ENCODE results near the gene DCAF11.
A peak's percentile ranks its signal among the peaks of the same experiment; 100 is the strongest.

The DCAF11 gene

DNA sequence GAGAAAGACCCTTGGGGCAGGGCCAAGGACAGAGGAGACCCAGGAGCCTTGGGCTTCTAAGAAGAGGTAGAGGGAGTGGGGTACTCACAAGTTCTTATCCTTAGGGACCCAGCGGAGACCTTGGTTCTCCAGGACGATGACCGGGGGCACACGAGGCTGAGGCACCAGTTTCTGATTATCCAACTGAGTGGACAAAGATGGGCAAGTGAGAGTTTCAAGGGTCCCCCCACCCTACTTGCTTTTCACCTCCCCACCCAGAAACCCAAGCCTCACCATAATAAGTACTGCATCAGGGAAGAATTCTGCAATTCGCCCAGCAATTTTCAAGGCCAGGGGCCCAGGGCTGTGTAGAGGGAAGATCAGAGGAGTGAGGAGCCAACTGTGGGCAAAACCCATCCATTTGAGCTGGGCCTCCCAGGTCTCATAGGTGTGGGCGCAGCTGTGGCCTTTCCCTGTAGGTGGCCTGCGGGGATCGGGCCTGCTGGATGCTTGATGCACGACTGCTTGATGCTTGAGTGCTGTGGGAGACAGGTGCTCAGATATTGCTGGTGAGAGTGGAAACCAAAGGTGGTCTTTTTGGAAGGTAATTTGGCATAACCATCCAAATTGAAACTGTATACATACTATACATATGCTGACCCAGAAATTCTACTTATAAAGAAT is 24.8 kb downstream of the DCAF11 start:
- DNase-seq (ENCODE audit: low spot score) = peak; percentile 53

GRCh38 chr14:24141097-24141880 is 26.7 kb downstream of the DCAF11 start, which contains the start of gene EMC9:
TSS of gene EMC9 (minus strand) at chr14:24141591. CDS start at chr14:24141304, 287 bp downstream.
- DNase-seq (ENCODE audit: low spot score) = peak; percentile 99

- no peak for DNase-seq (ENCODE audit: low spot score)
These were observed 28.9 kb downstream of the DCAF11 start for GRCh38 chr14:24143511-24143910.

DNA sequence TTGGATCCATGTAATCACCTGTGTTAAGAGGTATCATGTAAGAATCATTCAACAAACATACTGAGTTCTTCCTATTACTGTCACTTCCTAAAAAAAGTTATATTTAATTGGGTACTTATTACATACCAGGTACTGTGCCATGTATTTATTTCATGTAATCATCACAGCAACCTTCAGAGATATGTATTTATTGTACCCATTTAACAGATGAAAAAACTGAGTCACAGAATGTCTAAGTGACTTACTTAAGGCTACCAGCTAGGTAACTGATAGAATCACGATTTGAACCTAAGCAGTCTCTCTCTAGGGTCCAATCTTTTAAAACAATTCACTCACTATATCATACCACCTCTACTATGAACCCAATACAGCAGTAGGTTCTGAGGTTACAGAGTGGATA is 29.9 kb downstream of the DCAF11 start:
- no peak for DNase-seq (ENCODE audit: low spot score)

DNA sequence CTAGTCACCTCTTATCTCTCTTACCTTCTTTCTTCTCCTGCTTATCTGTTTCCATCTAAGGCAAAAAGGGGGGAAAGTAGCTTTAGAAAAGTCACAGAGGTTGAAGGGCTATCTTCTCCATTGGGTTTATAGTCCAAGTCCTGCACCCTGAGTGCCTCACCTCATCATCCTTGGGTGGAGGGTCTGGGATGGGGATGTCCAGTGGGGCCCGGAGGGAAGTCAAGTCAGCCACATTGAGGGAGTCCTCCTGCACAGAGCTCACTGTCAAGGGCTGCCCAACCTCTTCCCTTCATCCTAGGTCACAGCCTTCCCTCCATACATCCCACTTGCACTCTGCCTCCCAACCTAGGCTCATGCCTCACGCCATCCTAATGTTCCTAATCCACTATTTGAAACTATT is 30.6 kb downstream of the DCAF11 start:
- no peak for DNase-seq (ENCODE audit: low spot score)

- DNase-seq (ENCODE audit: low spot score) = no peak
These were observed 31.3 kb downstream of the DCAF11 start for GRCh38 chr14:24145690-24146452.

GRCh38 chr14:24146453-24146977 is 31.9 kb downstream of the DCAF11 start, which contains the start of gene PSME2:
TSS of gene PSME2 (minus strand) at chr14:24146610. CDS start at chr14:24146581, 29 bp downstream.
- DNase-seq (ENCODE audit: low spot score) = peak; percentile 96

- peak; percentile 90 for DNase-seq (ENCODE audit: low spot score)
These were observed 32.6 kb downstream of the DCAF11 start, which contains the start of gene RNF31 for GRCh38 chr14:24146978-24147760. TSS of gene RNF31 (plus strand) at chr14:24147498. CDS start at chr14:24147699, 201 bp downstream.

- DNase-seq (ENCODE audit: low spot score) = no peak
These were observed 33.3 kb downstream of the DCAF11 start for GRCh38 chr14:24147761-24148428.

- DNase-seq (ENCODE audit: low spot score) = no peak
These were observed 34.9 kb downstream of the DCAF11 start for GRCh38 chr14:24149302-24149969.

DNA sequence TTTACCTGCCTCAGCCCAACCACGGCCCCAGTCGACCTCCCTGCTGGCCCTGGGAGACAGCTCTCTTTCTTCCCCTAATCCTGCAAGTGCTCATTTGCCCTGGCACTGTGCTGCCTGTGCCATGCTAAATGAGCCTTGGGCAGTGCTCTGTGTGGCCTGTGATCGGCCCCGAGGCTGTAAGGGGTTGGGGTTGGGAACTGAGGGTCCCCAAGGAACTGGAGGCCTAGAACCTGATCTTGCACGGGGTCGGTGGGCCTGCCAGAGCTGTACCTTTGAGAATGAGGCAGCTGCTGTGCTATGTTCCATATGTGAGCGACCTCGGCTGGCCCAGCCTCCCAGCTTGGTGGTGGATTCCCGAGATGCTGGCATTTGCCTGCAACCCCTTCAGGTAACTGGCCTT is 35.5 kb downstream of the DCAF11 start:
- DNase-seq (ENCODE audit: low spot score) = no peak

GRCh38 chr14:24150567-24150966 is 36.0 kb downstream of the DCAF11 start:
- DNase-seq (ENCODE audit: low spot score) = no peak

DNA sequence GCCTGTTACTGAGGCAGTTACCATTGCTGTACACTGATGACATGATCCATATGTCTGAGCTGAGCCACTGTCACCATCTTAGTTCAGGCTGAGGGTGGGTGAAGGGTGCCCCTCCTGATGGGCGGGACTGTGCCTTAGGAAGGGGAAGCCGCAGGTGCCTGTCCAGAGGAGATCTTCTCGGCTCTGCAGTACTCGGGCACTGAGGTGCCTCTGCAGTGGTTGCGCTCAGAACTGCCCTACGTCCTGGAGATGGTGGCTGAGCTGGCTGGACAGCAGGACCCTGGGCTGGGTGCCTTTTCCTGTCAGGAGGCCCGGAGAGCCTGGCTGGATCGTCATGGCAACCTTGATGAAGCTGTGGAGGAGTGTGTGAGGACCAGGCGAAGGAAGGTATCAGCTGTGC is 36.4 kb downstream of the DCAF11 start:
- no peak for DNase-seq (ENCODE audit: low spot score)

DNA sequence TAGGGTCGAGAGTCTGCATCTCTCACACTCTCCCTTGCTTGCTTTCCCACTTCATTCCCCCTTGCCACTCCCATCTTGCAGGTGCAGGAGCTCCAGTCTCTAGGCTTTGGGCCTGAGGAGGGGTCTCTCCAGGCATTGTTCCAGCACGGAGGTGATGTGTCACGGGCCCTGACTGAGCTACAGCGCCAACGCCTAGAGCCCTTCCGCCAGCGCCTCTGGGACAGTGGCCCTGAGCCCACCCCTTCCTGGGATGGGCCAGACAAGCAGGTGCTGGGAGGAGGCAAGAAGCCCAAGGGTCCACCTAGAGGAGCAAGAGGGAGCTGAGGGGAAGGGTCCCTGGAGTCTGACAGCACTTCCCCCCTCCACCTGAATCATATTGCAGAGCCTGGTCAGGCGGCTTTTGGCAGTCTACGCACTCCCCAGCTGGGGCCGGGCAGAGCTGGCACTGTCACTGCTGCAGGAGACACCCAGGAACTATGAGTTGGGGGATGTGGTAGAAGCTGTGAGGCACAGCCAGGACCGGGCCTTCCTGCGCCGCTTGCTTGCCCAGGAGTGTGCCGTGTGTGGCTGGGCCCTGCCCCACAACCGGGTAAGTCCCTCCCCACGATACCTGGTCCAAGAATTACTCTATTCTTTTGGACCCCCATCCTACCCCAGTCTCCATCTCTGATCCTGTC is 37.0 kb downstream of the DCAF11 start:
- DNase-seq (ENCODE audit: low spot score) = no peak

- DNase-seq (ENCODE audit: low spot score) = no peak
These were observed 40.5 kb downstream of the DCAF11 start for GRCh38 chr14:24155100-24155499.

GRCh38 chr14:24156840-24157239 is 42.3 kb downstream of the DCAF11 start:
- no peak for DNase-seq (ENCODE audit: low spot score)

GRCh38 chr14:24157331-24157730 is 42.8 kb downstream of the DCAF11 start:
- no peak for DNase-seq (ENCODE audit: low spot score)

DNA sequence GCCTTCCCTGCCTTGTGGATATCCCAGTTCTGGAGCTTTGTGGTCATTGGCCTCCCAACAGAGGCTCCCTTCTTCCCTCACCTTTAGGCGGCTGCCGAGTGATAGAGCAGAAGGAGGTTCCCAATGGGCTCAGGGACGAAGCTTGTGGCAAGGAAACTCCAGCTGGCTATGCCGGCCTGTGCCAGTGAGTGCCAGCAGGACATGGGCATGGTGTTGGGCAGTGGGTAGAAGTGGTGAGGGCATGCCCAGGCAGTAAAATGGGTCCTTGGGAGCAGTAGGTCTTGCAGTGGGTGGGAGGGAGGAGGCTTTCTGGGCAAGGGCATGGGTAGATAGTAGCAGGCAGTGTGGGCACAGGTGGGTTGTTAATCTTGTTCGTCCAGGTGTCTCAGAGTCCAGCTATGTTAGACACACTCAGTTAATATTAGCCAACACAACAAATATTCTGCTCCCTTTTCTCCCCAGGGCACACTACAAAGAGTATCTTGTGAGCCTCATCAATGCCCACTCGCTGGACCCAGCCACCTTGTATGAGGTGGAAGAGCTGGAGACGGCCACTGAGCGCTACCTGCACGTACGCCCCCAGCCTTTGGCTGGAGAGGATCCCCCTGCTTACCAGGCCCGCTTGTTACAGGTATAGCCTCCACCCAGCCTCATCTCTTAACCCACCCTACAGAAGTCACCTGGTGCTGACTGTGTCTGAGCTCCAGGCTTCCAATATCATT is 45.4 kb downstream of the DCAF11 start:
- no peak for DNase-seq (ENCODE audit: low spot score)

GRCh38 chr14:24160499-24160849 is 45.9 kb downstream of the DCAF11 start:
- DNase-seq (ENCODE audit: low spot score) = no peak
